T-helper 1 cell treated with Interleukin-12 subunit alpha and Interleukin-12 subunit beta and Interleukin-4 antibody, amounts not matched to agents 30 ng/mL and 1 ng/mL, for 36 hours (primary cell): Measurements from ENCODE around the gene MON2. TPM values are rescaled to one million over a fixed set of nuclear protein-coding genes. Genes with fewer than 3 reads are reported as not detected.
"Not testable (repeated sequence)": the region's sequence is repeated elsewhere in the genome, so short reads cannot be mapped to it uniquely, and the experiment has no call there.

Experiments used
- intact Hi-C: fragments of 100-400 bp; cut with micrococcal nuclease; formaldehyde crosslinking; loops from one replicate; pipeline ENCODE4 v1.15.1; 2024
- total RNA-seq: library from RNA; stranded (reverse); gene quantifications from 2 replicates; pipeline ENCODE4 v1.2.3, GENCODE V29; 2022

MON2 gene, protein sequence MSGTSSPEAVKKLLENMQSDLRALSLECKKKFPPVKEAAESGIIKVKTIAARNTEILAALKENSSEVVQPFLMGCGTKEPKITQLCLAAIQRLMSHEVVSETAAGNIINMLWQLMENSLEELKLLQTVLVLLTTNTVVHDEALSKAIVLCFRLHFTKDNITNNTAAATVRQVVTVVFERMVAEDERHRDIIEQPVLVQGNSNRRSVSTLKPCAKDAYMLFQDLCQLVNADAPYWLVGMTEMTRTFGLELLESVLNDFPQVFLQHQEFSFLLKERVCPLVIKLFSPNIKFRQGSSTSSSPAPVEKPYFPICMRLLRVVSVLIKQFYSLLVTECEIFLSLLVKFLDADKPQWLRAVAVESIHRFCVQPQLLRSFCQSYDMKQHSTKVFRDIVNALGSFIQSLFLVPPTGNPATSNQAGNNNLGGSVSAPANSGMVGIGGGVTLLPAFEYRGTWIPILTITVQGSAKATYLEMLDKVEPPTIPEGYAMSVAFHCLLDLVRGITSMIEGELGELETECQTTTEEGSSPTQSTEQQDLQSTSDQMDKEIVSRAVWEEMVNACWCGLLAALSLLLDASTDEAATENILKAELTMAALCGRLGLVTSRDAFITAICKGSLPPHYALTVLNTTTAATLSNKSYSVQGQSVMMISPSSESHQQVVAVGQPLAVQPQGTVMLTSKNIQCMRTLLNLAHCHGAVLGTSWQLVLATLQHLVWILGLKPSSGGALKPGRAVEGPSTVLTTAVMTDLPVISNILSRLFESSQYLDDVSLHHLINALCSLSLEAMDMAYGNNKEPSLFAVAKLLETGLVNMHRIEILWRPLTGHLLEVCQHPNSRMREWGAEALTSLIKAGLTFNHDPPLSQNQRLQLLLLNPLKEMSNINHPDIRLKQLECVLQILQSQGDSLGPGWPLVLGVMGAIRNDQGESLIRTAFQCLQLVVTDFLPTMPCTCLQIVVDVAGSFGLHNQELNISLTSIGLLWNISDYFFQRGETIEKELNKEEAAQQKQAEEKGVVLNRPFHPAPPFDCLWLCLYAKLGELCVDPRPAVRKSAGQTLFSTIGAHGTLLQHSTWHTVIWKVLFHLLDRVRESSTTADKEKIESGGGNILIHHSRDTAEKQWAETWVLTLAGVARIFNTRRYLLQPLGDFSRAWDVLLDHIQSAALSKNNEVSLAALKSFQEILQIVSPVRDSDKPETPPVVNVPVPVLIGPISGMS (N-terminal part only)
- 47.1 and 52.4 TPM in 2 replicates for total RNA-seq

GRCh38 chr12:62466594-62467491 is at the start of gene MON2:
Gene MON2 (plus strand): TSS chr12:62466826. CDS start chr12:62467208, 382 bp downstream.
- intact Hi-C loops, result loop anchor here (1.0 to 2.0 kb wide), 7 partner anchors 29 to 1314 kb away; partner anchors contain the start of gene USP15

GRCh38 chr12:62426089-62426488 is 40.5 kb upstream of the MON2 start:
- intact Hi-C loops, result no loop called here

GRCh38 chr12:62429457-62429856 is 37.2 kb upstream of the MON2 start:
- intact Hi-C loops, result no loop called here

DNA sequence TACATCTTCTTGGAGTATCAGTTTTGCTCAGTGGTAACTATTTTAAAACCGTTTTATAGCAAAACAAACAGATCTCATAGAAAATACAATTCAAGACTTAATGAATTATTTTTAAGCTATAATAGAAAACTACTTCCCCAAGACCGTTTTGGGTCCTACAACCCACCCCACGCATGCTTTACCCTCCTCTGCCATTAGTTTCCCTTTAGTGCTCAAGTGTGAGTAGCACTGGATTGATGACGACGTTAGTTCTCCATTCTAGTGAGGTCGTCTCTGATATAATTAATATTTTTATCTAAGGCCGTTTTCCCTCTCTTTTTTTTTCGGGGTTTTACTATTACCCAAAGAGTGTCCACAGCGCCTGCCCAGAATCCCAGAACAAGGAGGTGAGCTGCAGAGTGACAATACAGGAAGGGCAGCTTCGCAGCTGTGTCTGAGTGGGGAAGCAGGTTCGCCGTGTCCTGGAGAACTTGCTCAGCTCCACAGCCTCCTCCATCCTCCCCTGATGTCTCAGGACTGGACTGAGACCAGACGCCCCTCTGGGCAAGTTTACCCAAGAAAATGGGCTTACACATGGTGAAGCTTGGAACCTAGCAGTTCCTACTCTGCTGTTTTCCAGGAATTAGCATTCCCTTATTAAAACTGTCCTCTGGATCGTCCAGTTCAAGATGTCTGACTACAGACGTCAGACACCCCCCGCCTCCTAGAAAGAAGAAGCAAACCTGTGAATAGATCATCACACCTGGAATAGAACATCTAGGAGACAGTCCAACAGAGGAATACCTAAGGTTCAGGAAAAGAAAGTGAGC is 31.9 kb upstream of the MON2 start:
- intact Hi-C loops, result loop anchor here (2.0 to 5.0 kb wide), 2 partner anchors 16 to 93 kb away; no protein-coding TSS in a partner anchor

- intact Hi-C loops, result loop anchor here (2.0 to 5.0 kb wide), 2 partner anchors 17 to 92 kb away; no protein-coding TSS in a partner anchor
Measured at GRCh38 chr12:62435303-62436163, 31.1 kb upstream of the MON2 start.

DNA sequence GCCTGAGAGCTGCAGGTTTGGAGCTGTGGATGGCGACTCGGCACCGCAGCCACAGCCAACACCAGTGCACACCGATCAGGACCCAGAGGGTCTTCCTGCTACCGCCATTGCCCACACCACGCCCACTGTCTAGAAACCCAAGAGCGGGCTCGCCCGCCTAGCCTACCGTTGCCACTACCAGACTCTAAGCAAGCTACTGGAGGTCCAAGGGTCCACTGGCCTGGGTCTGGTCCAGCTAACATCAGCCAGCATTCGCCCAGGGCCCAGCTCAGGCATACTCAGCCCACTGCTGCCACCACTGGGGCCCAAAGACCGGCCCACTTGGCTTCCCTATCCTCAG is 30.5 kb upstream of the MON2 start:
- intact Hi-C loops, result loop anchor here (5.0 kb wide), 1 partner anchor 91 kb away; no protein-coding TSS in a partner anchor

DNA sequence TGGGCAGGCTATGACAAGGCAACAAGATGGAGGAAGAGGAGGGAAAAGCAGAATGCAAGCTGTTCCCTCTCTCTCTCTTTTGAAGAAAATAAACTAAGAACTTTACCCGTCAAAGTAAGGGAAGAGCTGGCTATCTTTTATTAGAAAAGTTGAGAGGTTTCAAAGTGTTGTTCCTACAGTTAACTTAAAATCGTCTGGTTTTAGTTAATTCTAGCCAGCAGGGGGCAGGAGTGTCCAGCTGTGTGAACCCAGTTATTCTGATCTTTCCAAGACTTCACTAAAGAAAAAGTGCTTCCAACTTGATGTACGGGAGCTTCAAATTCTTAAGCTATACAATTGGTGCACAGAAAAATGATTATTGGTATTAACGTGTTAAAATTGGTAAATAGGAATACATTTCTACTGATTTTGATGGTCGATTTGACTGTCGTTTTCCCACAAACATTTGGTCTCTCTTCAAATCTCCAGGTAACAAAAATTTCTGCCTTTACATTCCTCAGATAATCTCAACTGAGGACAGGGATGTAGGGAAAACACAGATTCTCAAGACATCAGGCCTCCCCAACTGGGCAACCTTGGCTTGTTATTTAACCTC is 28.4 kb upstream of the MON2 start:
- intact Hi-C loops, result loop anchor here (1.0 to 5.0 kb wide), 7 partner anchors 28 to 375 kb away; partner anchors contain the start of gene MON2

DNA sequence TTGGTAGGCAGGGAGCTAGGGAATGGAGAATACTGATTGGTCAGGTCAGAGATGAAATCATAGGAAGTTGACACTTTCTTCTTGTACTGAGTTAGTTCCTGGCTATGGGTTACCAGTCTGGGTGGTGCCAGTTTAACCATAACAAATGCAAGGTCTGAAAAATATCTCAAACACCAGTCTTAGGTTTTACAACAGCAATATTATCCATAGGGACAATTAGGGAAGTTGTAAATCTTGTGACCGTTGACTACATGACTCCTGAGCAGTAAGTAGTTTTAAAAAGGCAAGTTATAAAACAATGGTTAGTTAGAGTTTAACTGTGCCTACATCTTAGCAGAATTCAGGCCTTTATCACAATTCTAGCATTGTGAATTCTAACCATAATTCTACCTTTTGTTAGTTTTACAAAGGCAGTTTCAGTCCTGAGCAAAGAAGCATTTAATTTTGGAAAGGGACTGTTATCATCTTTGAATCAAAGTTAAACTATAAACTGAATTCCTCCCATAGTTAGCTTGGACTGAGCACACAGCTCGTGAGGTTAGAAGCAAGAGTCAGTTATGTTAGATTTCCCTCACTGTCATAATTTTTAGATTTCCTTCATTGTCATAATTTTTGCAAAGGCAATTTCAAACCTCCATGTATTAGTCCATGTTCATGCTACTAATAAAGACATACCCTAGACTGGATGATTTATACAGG is 19.7 kb upstream of the MON2 start:
- intact Hi-C loops, result no loop called here

DNA sequence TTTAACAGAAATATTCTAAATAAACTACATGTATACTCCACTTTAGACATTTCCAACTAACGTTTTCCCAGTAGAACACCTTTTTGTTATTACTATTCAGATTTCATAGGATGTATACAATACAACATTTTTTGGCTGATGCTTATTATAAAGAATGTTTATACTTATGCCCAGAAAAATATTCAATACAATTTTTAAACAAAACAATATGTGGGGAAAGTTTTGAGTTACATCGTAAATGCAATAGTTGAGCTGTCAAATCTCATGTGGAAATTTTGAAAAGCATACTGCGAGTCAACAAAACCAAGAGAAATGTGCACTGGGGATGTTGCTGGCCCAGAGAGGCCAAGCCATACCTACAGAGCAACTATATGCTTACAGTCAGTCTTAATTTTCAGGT is 18.2 kb upstream of the MON2 start:
- intact Hi-C loops, result no loop called here

GRCh38 chr12:62455429-62455828 is 11.2 kb upstream of the MON2 start:
- intact Hi-C loops, result not testable (repeated sequence)

GRCh38 chr12:62458626-62459025 is 8.0 kb upstream of the MON2 start:
- intact Hi-C loops, result no loop called here

GRCh38 chr12:62459976-62460375 is 6.7 kb upstream of the MON2 start:
- intact Hi-C loops, result no loop called here

DNA sequence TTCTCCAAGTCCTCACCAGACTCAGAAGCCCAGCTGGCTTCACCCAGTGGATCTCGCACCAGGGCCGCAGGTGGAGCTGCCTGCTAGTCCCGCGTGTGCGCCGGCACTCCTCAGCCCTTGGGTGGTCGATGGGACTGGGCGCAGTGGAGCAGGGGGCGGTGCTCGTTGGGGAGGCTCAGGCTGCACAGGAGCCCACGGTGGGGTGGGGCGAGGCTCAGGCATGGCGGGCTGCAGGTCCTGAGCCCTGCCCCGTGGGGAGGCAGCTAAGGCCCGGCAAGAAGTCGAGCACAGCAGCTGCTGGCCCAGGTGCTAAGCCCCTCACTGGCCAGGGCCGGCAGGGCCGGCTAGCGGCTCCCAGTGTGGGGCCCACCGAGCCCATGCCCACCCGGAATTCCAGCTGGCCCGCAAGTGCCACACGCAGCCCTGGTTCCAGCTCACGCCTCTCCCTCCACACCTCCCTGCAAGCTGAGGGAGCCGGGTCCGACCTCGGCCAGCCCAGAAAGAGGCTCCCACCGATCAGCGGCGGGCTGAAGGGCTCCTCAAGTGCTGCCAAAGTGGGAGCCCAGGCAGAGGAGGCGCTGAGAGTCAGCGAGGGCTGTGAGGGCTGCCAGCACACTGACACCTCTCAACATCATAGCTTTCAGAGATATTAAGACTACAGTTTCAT is 5.3 kb upstream of the MON2 start:
- intact Hi-C loops, result not testable (repeated sequence)

DNA sequence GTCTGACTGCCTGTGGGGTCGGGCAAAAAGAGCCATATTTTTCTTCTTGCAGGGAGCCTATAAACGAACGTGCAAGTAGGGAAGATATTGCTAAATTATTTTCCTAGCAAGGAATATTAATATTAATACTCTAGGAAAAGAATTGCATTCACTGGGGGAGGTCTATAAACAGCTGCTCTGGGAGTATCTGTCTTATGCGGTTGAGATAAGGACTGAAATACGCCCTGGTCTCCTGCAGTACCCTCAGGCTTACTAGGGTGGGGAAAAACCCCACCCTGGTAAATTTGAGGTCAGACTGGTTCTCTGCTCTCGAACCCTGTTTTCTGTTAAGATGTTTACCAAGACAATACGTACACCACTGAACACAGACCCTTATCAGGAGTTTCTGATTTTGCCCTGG is 3.4 kb upstream of the MON2 start:
- intact Hi-C loops, result not testable (repeated sequence)

DNA sequence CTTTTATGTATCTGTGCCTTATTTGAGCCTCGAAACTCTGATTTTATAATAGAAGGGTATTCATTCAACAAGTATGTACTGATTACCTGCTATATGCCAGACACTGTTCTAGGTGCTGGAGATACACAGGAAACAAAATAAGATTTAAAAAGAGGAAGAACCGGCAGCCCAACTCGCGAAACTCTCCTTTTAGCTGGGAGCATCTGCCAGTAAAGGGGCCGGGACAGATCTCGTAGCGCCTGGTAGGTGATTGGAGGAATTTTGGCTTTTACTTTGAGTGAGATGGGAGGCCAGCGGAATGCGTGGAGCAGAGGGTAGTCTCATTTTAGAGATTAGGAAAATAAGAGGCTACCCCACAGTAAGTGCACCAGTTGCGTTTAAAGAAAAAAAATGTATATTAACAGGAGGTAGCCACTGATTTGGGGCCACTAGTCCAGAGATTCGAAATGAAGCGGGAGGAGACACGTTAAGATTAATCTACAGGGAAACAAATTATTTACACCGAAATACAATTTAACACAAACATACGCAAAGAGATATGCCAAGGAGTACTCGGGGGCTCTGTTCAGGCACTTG is 520 bp upstream of the MON2 start:
- intact Hi-C loops, result loop anchor here (1.0 to 2.0 kb wide), 7 partner anchors 28 to 1315 kb away; partner anchors contain the start of gene USP15

DNA sequence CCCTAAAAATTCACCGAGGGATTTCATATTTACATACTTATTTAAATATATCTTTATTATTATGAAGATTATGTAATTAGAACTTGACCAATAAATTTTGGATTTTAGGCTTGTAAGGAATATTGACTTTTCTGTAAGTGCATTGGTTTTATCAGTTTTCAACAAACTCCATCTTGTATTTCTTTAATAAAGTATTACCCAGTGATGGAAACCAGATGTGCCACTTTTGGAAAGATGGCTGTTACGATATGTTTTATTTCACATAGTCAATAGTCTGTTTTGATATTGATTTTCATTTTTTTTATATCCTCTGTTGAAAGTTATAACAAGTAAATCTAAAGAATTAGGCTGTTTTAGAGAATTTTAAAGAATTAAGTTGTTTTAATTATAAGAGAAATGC is 1.8 kb downstream of the MON2 start:
- intact Hi-C loops, result no loop called here
